Measurements from ENCODE around the gene SMIM36. TPM values are rescaled to one million over a fixed set of nuclear protein-coding genes. Genes with fewer than 3 reads are reported as not detected.

SMIM36 gene
- total and polyA plus RNA-seq, 10 of the 15 experiments (the other 5 are each of a cell fraction or from before 2014, with no cell fraction given), result not detected

GRCh38 chr17:55410722-55411462 lies 100.4 kb downstream of the SMIM36 start (continued):
- no peak for TF ChIP-seq REST (IDR thresholded peaks at IDR 0.05; ENCODE audit: low read depth, low read length)

GRCh38 chr17:55409030-55409800 lies 102.0 kb downstream of the SMIM36 start:
- no peaks in the 10 kb centered on the region for H3K27me3 ChIP-seq (replicated peaks in 1 of 2; ENCODE audit: control insufficient read depth in 2 of 2, insufficient read depth in 2 of 2, low read length in 1 of 2)
- RAD21 ChIA-PET (ENCODE audit: unreplicated experiment), result interaction anchor here (1.1 to 1.3 kb wide), 2 partner anchors 8 to 10 kb away, joined by 3 read pairs; no protein-coding TSS in a partner anchor
- no TSS peak for BruUV-seq (replicated peaks)
- no peak for DNase-seq (ENCODE audit: low read depth, low spot score)
- no peaks in the 10 kb centered on the region for H3K9me3 ChIP-seq (replicated peaks; ENCODE audit: control insufficient read depth, insufficient read depth, low read length)
- H3K4me3 ChIP-seq, result no peak overlapping the region
- POLR2A ChIA-PET, result no interaction called here
- 95% methylated on average over 4 of the region's 4 CpGs for WGBS (ENCODE audit: insufficient coverage, insufficient replicate concordance, low lambda C conversion rate, missing lambda C conversion rate)
- peaks cover 10 to 45% of the 10 kb centered on the region in 2 experiments for H3K36me3 ChIP-seq (ENCODE audit: control insufficient read depth in 2 of 2, insufficient read depth in 2 of 2, low read length in 1 of 2)
- FAIRE-seq, result no peak
- H3K9ac ChIP-seq (ENCODE audit: control insufficient read depth, insufficient read depth, low read length), result no peak overlapping the region
- no peak overlapping the region for H3K27ac ChIP-seq (ENCODE audit: control insufficient read depth, insufficient read depth)
- SMC1A ChIA-PET (ENCODE audit: uncharacterized antibody, unreplicated experiment), result interaction anchor here (0.7 to 1.5 kb wide), 4 partner anchors 9 to 105 kb away, joined by 3 to 4 read pairs (median 3); no protein-coding TSS in a partner anchor
- H3K4me2 ChIP-seq (ENCODE audit: control insufficient read depth, insufficient read depth), result no peak overlapping the region
- no peak overlapping the region for H2AFZ ChIP-seq (ENCODE audit: control insufficient read depth, low read depth, low read length)
- CTCF ChIA-PET, result interaction anchor here (0.5 to 1.0 kb wide), 2 partner anchors 10 to 435 kb away, joined by 3 read pairs; no protein-coding TSS in a partner anchor
- no peaks in the 10 kb centered on the region for H4K20me1 ChIP-seq (ENCODE audit: control insufficient read depth, insufficient read depth)
- intact Hi-C loops (cut with micrococcal nuclease; ENCODE audit: unreplicated experiment) (no loop called here), in situ Hi-C loops (cut with MboI) (no loop called here)
- peaks cover 8% of the 10 kb centered on the region for H3K79me2 ChIP-seq (ENCODE audit: control insufficient read depth, insufficient read depth, low read length)
- no peaks in the 10 kb centered on the region for H3K4me1 ChIP-seq (ENCODE audit: control insufficient read depth, insufficient read depth, low read length)
- ATAC-seq, result no peak
- TF ChIP-seq E2F4 (IDR thresholded peaks at IDR 0.05; ENCODE audit: low read depth, low read length) (no peak), ZBTB4 (CRISPR knock-in tag; IDR thresholded peaks at IDR 0.05) (no peak), ASH2L (IDR thresholded peaks at IDR 0.05; ENCODE audit: borderline replicate concordance, low read depth) (no peak), PAX8 (IDR thresholded peaks at IDR 0.05) (no peak), ZBTB11 (CRISPR knock-in tag; IDR thresholded peaks at IDR 0.05) (no peak), NFIC (IDR thresholded peaks at IDR 0.05; ENCODE audit: low read depth, low read length) (no peak)
